Caco-2 (cell line): ENCODE results near the gene MARCHF9. TPM values are rescaled to one million over a fixed set of nuclear protein-coding genes. Genes with fewer than 3 reads are reported as not detected.

ENCODE experiments used
- BruUV-seq: library from RNA; stranded (reverse); fragments of 400-500 nt; replicated peaks from 2 replicates; lab custom pipeline; 2021; lab: Mats Ljungman, UMichigan
- CTCF ChIA-PET: fragments of 300-600 bp; sonication (Branson Sonifier 250); formaldehyde crosslinking; loops from one replicate; lab custom pipeline; 2022; ENCODE audit warnings: antibody characterized with exemption; lab: Charles Lee
- POLR2A ChIA-PET: fragments of 300-600 bp; sonication (Branson Sonifier 250); formaldehyde crosslinking; loops from one replicate; lab custom pipeline; 2022; ENCODE audit warnings: antibody characterized with exemption; lab: Charles Lee
- DNase-seq, 2 experiments: peaks; one replicate each; pipeline versions ENCODE4 v3.0.0 to v3.0.0-alpha.2; 2020 to 2022
- H3K27me3 ChIP-seq: replicated peaks from 2 replicates; pipeline ENCODE4 v1.6.0; 2011; ENCODE audit warnings: low read length; ENCODE audit not compliant: control insufficient read depth, insufficient read depth
- H3K36me3 ChIP-seq: 2 replicates; pipeline ENCODE4 v1.5.1; 2011; ENCODE audit warnings: low read length; ENCODE audit not compliant: control insufficient read depth, insufficient read depth
- H3K4me1 ChIP-seq: fragments of 250-450 bp; sonication (Bioruptor Pico); 2 replicates; pipeline ENCODE4 v1.5.1; 2020; ENCODE audit warnings: mild to moderate bottlenecking
- H3K4me3 ChIP-seq: 2 replicates; pipeline ENCODE4 v1.5.1; 2011; ENCODE audit warnings: low read depth, mild to moderate bottlenecking, control low read depth, low read length
- H3K9me3 ChIP-seq: fragments of 250-450 bp; sonication (Bioruptor Pico); 2 replicates; pipeline ENCODE4 v1.5.1; 2020; ENCODE audit warnings: mild to moderate bottlenecking, moderate library complexity
- H3K27ac Mint-ChIP-seq: one replicate; pipeline ENCODE4 v1.8.0; 2022; ENCODE audit warnings: mixed read lengths; ENCODE audit not compliant: unreplicated experiment
- H3K27me3 Mint-ChIP-seq: one replicate; pipeline ENCODE4 v1.8.0; 2022; ENCODE audit warnings: mixed read lengths; ENCODE audit not compliant: insufficient read depth, unreplicated experiment
- H3K36me3 Mint-ChIP-seq: one replicate; pipeline ENCODE4 v1.8.0; 2022; ENCODE audit warnings: mild to moderate bottlenecking, mixed read lengths; ENCODE audit not compliant: insufficient read depth, unreplicated experiment
- H3K4me1 Mint-ChIP-seq: one replicate; pipeline ENCODE4 v1.8.0; 2022; ENCODE audit warnings: low read depth, mixed read lengths; ENCODE audit not compliant: unreplicated experiment
- H3K4me3 Mint-ChIP-seq: one replicate; pipeline ENCODE4 v1.8.0; 2022; ENCODE audit warnings: mild to moderate bottlenecking, moderate library complexity, mixed read lengths; ENCODE audit not compliant: unreplicated experiment
- H3K9me3 Mint-ChIP-seq: one replicate; pipeline ENCODE4 v1.8.0; 2022; ENCODE audit warnings: mixed read lengths; ENCODE audit not compliant: unreplicated experiment
- CTCF ChIP-seq, 2 experiments: fragments of 200-600 bp in 1 of 2; IDR thresholded peaks; 1 replicate in 1 of 2; 2 replicates in 1 of 2; pipeline versions ENCODE4 v1.5.1 to v1.8.0; 2011 to 2022; ENCODE audit warnings: antibody characterized with exemption in 1 of 2, control low read depth in 1 of 2, inconsistent platforms in 1 of 2, low read depth in 1 of 2, low read length in 1 of 2, mild to moderate bottlenecking in 1 of 2, moderate library complexity in 1 of 2; ENCODE audit not compliant: insufficient read depth in 1 of 2, severe bottlenecking in 1 of 2, unreplicated experiment in 1 of 2
- intact Hi-C: fragments of 100-400 bp; cut with micrococcal nuclease; formaldehyde crosslinking; loops from one replicate; pipeline ENCODE4 v1.10.0; 2022; ENCODE audit not compliant: unreplicated experiment
- total RNA-seq: library from RNA; stranded (reverse); gene quantifications from 2 replicates; pipeline ENCODE4 v1.2.3, GENCODE V29; 2022

Gene MARCHF9
- total RNA-seq, 1 experiment from 2014 or later: 11.0 TPM

- intact Hi-C loops: no loop called here
- ChIA-PET CTCF (no interaction called here), POLR2A (no interaction called here)
- Mint-ChIP-seq H3K9me3 (no peaks in the 10 kb centered on the region), H3K4me1 (peaks cover 17% of the 10 kb centered on the region), H3K36me3 (no peaks in the 10 kb centered on the region), H3K27ac (no peak overlapping the region), H3K4me3 (no peak overlapping the region), H3K27me3 (peaks cover 27% of the 10 kb centered on the region)
- no peaks in the 10 kb centered on the region for H3K36me3 ChIP-seq
- peaks cover 12% of the 10 kb centered on the region for H3K4me1 ChIP-seq
- peaks cover 7% of the 10 kb centered on the region for H3K27me3 ChIP-seq
- H3K4me3 ChIP-seq: no peak overlapping the region
- BruUV-seq: no TSS peak
- H3K9me3 ChIP-seq: no peaks in the 10 kb centered on the region
- DNase-seq: no peak
- no peak for TF ChIP-seq CTCF (IDR thresholded peaks at IDR 0.05; ENCODE audit: insufficient read depth in 1 of 2, low read depth in 1 of 2, low read length in 1 of 2, severe bottlenecking in 1 of 2, unreplicated experiment in 1 of 2)
Measured at GRCh38 chr12:57733928-57734327, 21.0 kb upstream of the MARCHF9 start.

GRCh38 chr12:57734591-57734990 lies 20.3 kb upstream of the MARCHF9 start:
- intact Hi-C loops: no loop called here
- POLR2A ChIA-PET: no interaction called here
- H3K27me3 ChIP-seq: peaks cover 7% of the 10 kb centered on the region

GRCh38 chr12:57735198-57735855 lies 19.6 kb upstream of the MARCHF9 start:
- peaks cover 12% of the 10 kb centered on the region for H3K4me1 ChIP-seq
- ChIA-PET CTCF (interaction anchor here (0.6 to 3.8 kb wide), 7 partner anchors 9 to 607 kb away, joined by 3 to 32 read pairs (median 4); partner anchors contain the start of genes B4GALNT1, GLI1 and TSPAN31), POLR2A (interaction anchor here (0.7 kb wide), 1 partner anchor 9 kb away, joined by 5 read pairs; no protein-coding TSS in a partner anchor)
- no peak for TF ChIP-seq CTCF (IDR thresholded peaks at IDR 0.05; ENCODE audit: insufficient read depth in 1 of 2, low read depth in 1 of 2, low read length in 1 of 2, severe bottlenecking in 1 of 2, unreplicated experiment in 1 of 2)
- Mint-ChIP-seq H3K36me3 (no peaks in the 10 kb centered on the region), H3K27ac (no peak overlapping the region), H3K9me3 (no peaks in the 10 kb centered on the region), H3K27me3 (peaks cover 30% of the 10 kb centered on the region), H3K4me1 (peaks cover 17% of the 10 kb centered on the region), H3K4me3 (peak overlapping the region; percentile 68)
- BruUV-seq: no TSS peak
- no peak overlapping the region for H3K4me3 ChIP-seq
- intact Hi-C loops: loop anchor here (5.0 kb wide), 2 partner anchors 43 to 278 kb away; partner anchors contain the start of genes GLI1, INHBE and OS9
- DNase-seq: no peak
- peaks cover 7% of the 10 kb centered on the region for H3K27me3 ChIP-seq
- H3K36me3 ChIP-seq: no peaks in the 10 kb centered on the region
- no peaks in the 10 kb centered on the region for H3K9me3 ChIP-seq

More at GRCh38 chr12:57734591-57734990, 20.3 kb upstream of the MARCHF9 start:
- Mint-ChIP-seq H3K36me3 (no peaks in the 10 kb centered on the region), H3K4me3 (no peak overlapping the region), H3K4me1 (peaks cover 17% of the 10 kb centered on the region), H3K27me3 (peaks cover 30% of the 10 kb centered on the region), H3K9me3 (no peaks in the 10 kb centered on the region), H3K27ac (no peak overlapping the region)
- Histone ChIP-seq H3K4me3 (no peak overlapping the region), H3K4me1 (peaks cover 12% of the 10 kb centered on the region), H3K36me3 (no peaks in the 10 kb centered on the region), H3K9me3 (no peaks in the 10 kb centered on the region)
- CTCF ChIA-PET: interaction anchor here (1.7 to 3.8 kb wide), 2 partner anchors 8 to 151 kb away, joined by 8 to 32 read pairs; no protein-coding TSS in a partner anchor
- BruUV-seq: no TSS peak
- no peak for TF ChIP-seq CTCF (IDR thresholded peaks at IDR 0.05; ENCODE audit: insufficient read depth in 1 of 2, low read depth in 1 of 2, low read length in 1 of 2, severe bottlenecking in 1 of 2, unreplicated experiment in 1 of 2)
- DNase-seq: no peak
